HepG2 (cell line): ENCODE results near the gene ZNF341. TPM values are rescaled to one million over a fixed set of nuclear protein-coding genes. Genes with fewer than 3 reads are reported as not detected.

ENCODE experiments used
- ATF1 ChIP-seq: IDR thresholded peaks from 2 replicates; pipeline ENCODE4 v1.6.1; 2016; ENCODE audit warnings: mild to moderate bottlenecking, control low read depth
- ATF3 ChIP-seq: sonication (generic); formaldehyde crosslinking; IDR thresholded peaks from 2 replicates; pipeline ENCODE4 v1.4.0; 2020; ENCODE audit warnings: missing genetic modification reagents
- CCAR2 ChIP-seq: fragments of 200-400 bp; formaldehyde crosslinking; optimal IDR thresholded peaks from 2 replicates; pipeline ENCODE3; 2018; ENCODE audit warnings: low read depth, mild to moderate bottlenecking, low read length, moderate library complexity
- FOSL2 ChIP-seq: sonication (generic); formaldehyde crosslinking; IDR thresholded peaks from 2 replicates; pipeline ENCODE4 v1.4.0; 2020; ENCODE audit warnings: missing genetic modification reagents
- GATA4 ChIP-seq: sonication (generic); IDR thresholded peaks from 2 replicates; pipeline ENCODE4 v1.6.1; 2016; ENCODE audit warnings: antibody characterized with exemption, low read depth, borderline replicate concordance
- GATAD2A ChIP-seq: IDR thresholded peaks from 2 replicates; pipeline ENCODE4 v1.6.1; 2016
- GPN1 ChIP-seq: sonication (generic); formaldehyde crosslinking; IDR thresholded peaks from 2 replicates; pipeline ENCODE4 v1.5.1; 2020; ENCODE audit warnings: missing genetic modification reagents, borderline replicate concordance
- JDP2 ChIP-seq: sonication (generic); formaldehyde crosslinking; IDR thresholded peaks from 2 replicates; pipeline ENCODE4 v1.8.1; 2022; ENCODE audit warnings: missing genetic modification reagents, borderline replicate concordance
- KLF16 ChIP-seq, 2 experiments: sonication (generic) in 1 of 2; formaldehyde crosslinking in 1 of 2; IDR thresholded peaks; 2 replicates each; pipeline versions ENCODE4 v1.6.1 to v1.8.0; 2016 to 2023; ENCODE audit warnings: missing genetic modification reagents in 2 of 2, missing compliant biosample characterization in 1 of 2
- MTA1 ChIP-seq: sonication (generic); formaldehyde crosslinking; IDR thresholded peaks from 2 replicates; pipeline ENCODE4 v1.4.0; 2020; ENCODE audit warnings: missing genetic modification reagents, mild to moderate bottlenecking, borderline replicate concordance
- MXD4 ChIP-seq: IDR thresholded peaks from 2 replicates; pipeline ENCODE4 v1.6.1; 2016; ENCODE audit warnings: mild to moderate bottlenecking, missing biosample characterization, missing genetic modification reagents
- NFYB ChIP-seq: sonication (generic); formaldehyde crosslinking; IDR thresholded peaks from 2 replicates; pipeline ENCODE4 v1.4.0; 2020; ENCODE audit warnings: missing genetic modification reagents
- RXRA ChIP-seq: sonication (generic); formaldehyde crosslinking; IDR thresholded peaks from 2 replicates; pipeline ENCODE4 v1.5.1; 2020; ENCODE audit warnings: missing genetic modification reagents
- SMAD3 ChIP-seq: sonication (generic); formaldehyde crosslinking; IDR thresholded peaks from 2 replicates; pipeline ENCODE4 v1.4.0; 2020; ENCODE audit warnings: missing genetic modification reagents
- STAG1 ChIP-seq: sonication (generic); formaldehyde crosslinking; IDR thresholded peaks from 2 replicates; pipeline ENCODE4 v1.4.0; 2020; ENCODE audit warnings: missing genetic modification reagents
- ZBED4 ChIP-seq: sonication (generic); formaldehyde crosslinking; IDR thresholded peaks from 2 replicates; pipeline ENCODE4 v1.4.0; 2020; ENCODE audit warnings: missing genetic modification reagents, borderline replicate concordance
- ZBTB21 ChIP-seq: sonication (generic); formaldehyde crosslinking; IDR thresholded peaks from 2 replicates; pipeline ENCODE4 v1.4.0; 2020; ENCODE audit warnings: missing genetic modification reagents
- ZNF160 ChIP-seq: sonication (generic); formaldehyde crosslinking; IDR thresholded peaks from 2 replicates; pipeline ENCODE4 v1.8.0; 2022; ENCODE audit warnings: mild to moderate bottlenecking, inconsistent platforms, missing genetic modification reagents
- ZNF350 ChIP-seq: sonication (generic); formaldehyde crosslinking; IDR thresholded peaks from 2 replicates; pipeline ENCODE4 v1.4.0; 2020; ENCODE audit warnings: mild to moderate bottlenecking, low read depth, missing genetic modification reagents, borderline replicate concordance
- ZNF432 ChIP-seq: sonication (generic); formaldehyde crosslinking; IDR thresholded peaks from 2 replicates; pipeline ENCODE4 v1.5.0; 2020; ENCODE audit warnings: missing genetic modification reagents, mild to moderate bottlenecking, borderline replicate concordance
- ZNF44 ChIP-seq: sonication (generic); formaldehyde crosslinking; IDR thresholded peaks from 2 replicates; pipeline ENCODE4 v1.5.1; 2020; ENCODE audit warnings: mild to moderate bottlenecking, missing genetic modification reagents
- ZNF546 ChIP-seq: sonication (generic); formaldehyde crosslinking; conservative IDR thresholded peaks from 2 replicates; pipeline ENCODE4 v1.8.1; 2023; ENCODE audit warnings: mild to moderate bottlenecking, missing genetic modification reagents
- ZNF567 ChIP-seq: sonication (generic); formaldehyde crosslinking; IDR thresholded peaks from 2 replicates; pipeline ENCODE4 v1.8.1; 2023; ENCODE audit warnings: mild to moderate bottlenecking, missing genetic modification reagents, borderline replicate concordance
- ZNF572 ChIP-seq: sonication (generic); formaldehyde crosslinking; IDR thresholded peaks from 2 replicates; pipeline ENCODE4 v1.5.1; 2020; ENCODE audit warnings: mild to moderate bottlenecking, missing genetic modification reagents
- ZNF607 ChIP-seq: sonication (generic); formaldehyde crosslinking; IDR thresholded peaks from 2 replicates; pipeline ENCODE4 v1.5.1; 2020; ENCODE audit warnings: missing genetic modification reagents, mild to moderate bottlenecking, borderline replicate concordance
- ZNF782 ChIP-seq: sonication (generic); formaldehyde crosslinking; IDR thresholded peaks from 2 replicates; pipeline ENCODE4 v1.4.0; 2020; ENCODE audit warnings: missing genetic modification reagents, mild to moderate bottlenecking, borderline replicate concordance
- polyA plus RNA-seq, 8 experiments: library from polyadenylated mRNA; depleted of rRNA in 3 of 8; stranded (reverse) in 7 of 8; unstranded in 1 of 8; fragments of >200 nt; fragmentation: Illumina TruSeq in 4 of 8; extraction: Trizol in 4 of 8; gene quantifications; 2 replicates each; pipeline versions ENCODE4 v1.2.1 to v1.2.3, GENCODE V29; 2011 to 2016; ENCODE audit warnings: low read depth in 4 of 8, missing spikeins in 1 of 8, mixed read lengths in 1 of 8; ENCODE audit not compliant: insufficient read depth in 1 of 8
- total RNA-seq, 5 experiments: library from RNA; depleted of rRNA; stranded (reverse); fragments of >200 nt; fragmentation: Illumina TruSeq; extraction: Trizol; gene quantifications; 2 replicates each; pipeline ENCODE4 v1.2.3, GENCODE V29; 2016; ENCODE audit warnings: low read depth in 1 of 5
- TF ChIP-seq, protein P1 (sequence below): IDR thresholded peaks from 2 replicates; pipeline ENCODE4 v1.6.1; 2016; ENCODE audit warnings: missing biosample characterization, missing genetic modification reagents, low read depth

Gene ZNF341
- total and polyA plus RNA-seq, 2 of the 13 experiments (the other 11 are each of a cell fraction or from before 2014, with no cell fraction given): 1.1 to 2.2 TPM

DNA sequence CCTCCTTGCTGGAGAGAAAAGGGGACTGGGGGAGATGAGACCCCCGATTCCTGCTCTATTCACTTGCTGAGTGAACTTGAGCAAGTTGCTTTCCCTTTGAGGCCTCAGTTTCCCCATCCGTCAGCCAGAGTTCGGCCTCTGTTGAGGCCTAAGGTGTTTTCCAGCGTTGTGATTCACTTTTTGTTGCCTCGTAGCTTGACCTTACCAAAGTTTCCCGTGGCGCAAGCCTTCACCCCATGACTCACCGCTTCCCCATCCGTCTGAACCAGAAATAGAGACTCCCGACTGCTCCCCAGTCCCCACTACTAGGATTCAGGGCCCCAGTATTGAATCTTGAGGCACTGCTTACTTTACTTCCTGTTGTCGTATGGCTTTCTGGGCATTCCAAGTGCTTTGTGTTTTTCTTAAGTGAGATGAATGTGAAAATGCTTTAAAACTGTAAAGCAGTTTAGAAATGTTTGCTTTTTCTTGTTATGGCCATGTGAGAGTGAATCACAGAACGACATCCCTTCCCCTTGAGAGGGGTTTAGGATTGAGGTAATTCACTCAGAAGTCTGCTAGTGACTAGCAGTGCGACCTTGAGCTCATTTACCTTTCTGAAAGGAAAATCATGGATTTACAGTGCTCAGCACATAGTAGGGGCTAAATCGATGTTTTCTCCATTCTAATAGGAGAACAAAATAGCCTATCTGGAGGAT, 80.5 kb downstream of the ZNF341 start (continued):
- TF ChIP-seq ZNF607 (CRISPR knock-in tag): no peak
- peak; percentile 4; the same call in 1 of the 2 replicates for TF ChIP-seq STAG1
- TF ChIP-seq, protein P1, sequence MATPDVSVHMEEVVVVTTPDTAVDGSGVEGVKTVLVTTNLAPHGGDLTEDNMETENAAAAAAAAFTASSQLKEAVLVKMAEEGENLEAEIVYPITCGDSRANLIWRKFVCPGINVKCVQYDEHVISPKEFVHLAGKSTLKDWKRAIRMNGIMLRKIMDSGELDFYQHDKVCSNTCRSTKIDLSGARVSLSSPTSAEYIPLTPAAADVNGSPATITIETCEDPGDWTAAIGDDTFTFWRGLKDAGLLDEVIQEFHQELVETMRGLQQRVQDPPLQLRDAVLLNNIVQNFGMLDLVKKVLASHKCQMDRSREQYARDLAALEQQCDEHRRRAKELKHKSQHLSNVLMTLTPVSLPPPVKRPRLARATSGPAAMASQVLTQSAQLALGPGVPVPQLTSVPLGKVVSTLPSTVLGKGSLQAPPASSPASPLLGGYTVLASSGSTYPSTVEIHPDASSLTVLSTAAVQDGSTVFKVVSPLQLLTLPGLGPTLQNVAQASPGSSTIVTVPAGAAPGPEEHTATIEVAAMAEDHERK (CRISPR knock-in tag): no peak
- TF ChIP-seq JDP2: no peak
- TF ChIP-seq ATF3 (CRISPR knock-in tag): peak; percentile 53
- no peak for TF ChIP-seq MXD4 (CRISPR knock-in tag)
- TF ChIP-seq ATF1 (CRISPR knock-in tag): no peak
- TF ChIP-seq NFYB (CRISPR knock-in tag): no peak
- no peak for TF ChIP-seq ZBED4 (CRISPR knock-in tag)
- TF ChIP-seq GATAD2A (CRISPR knock-in tag): peak; percentile 61
- TF ChIP-seq ZNF572 (CRISPR knock-in tag): no peak
- 0 out of 4 replicates have a peak, but pooled peaks of 1 of the 2 experiments have one; percentile 23 for TF ChIP-seq KLF16 (CRISPR knock-in tag; IDR thresholded peaks at IDR 0.05)
- 0 out of 2 replicates have a peak, but pooled peaks have one; percentile 43 for TF ChIP-seq ZBTB21 (CRISPR knock-in tag)
- peak; percentile 48; the same call in 1 of the 2 replicates for TF ChIP-seq SMAD3 (CRISPR knock-in tag)
- TF ChIP-seq ZNF160: no peak
- TF ChIP-seq MTA1 (CRISPR knock-in tag): no peak
- no peak for TF ChIP-seq GPN1 (CRISPR knock-in tag)
- peak; percentile 17; the same call in 1 of the 2 replicates for TF ChIP-seq ZNF350 (CRISPR knock-in tag)
- peak; percentile 32; the same call in 1 of the 2 replicates for TF ChIP-seq ZNF546 (CRISPR knock-in tag)
- TF ChIP-seq ZNF44 (CRISPR knock-in tag): no peak
- peak; percentile 95 for TF ChIP-seq FOSL2 (CRISPR knock-in tag)
- no peak for TF ChIP-seq GATA4
- TF ChIP-seq ZNF432 (CRISPR knock-in tag): no peak
- no peak for TF ChIP-seq ZNF782
- no peak for TF ChIP-seq CCAR2
- peak; percentile 44; the same call in 1 of the 2 replicates for TF ChIP-seq RXRA (CRISPR knock-in tag)
- no peak for TF ChIP-seq ZNF567 (CRISPR knock-in tag)
